GM19438 (cell line): ENCODE data around the gene GCH1.
"Not testable (repeated sequence)": the region's sequence is repeated elsewhere in the genome, so short reads cannot be mapped to it uniquely, and the experiment has no call there.

Source experiments
- ATAC-seq: cut with Tn5 transposase; IDR thresholded peaks from one replicate; pipeline ENCODE4 v1.9.1; 2021; ENCODE audit warnings: low read depth; ENCODE audit not compliant: unreplicated experiment

The GCH1 gene, protein sequence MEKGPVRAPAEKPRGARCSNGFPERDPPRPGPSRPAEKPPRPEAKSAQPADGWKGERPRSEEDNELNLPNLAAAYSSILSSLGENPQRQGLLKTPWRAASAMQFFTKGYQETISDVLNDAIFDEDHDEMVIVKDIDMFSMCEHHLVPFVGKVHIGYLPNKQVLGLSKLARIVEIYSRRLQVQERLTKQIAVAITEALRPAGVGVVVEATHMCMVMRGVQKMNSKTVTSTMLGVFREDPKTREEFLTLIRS

DNA sequence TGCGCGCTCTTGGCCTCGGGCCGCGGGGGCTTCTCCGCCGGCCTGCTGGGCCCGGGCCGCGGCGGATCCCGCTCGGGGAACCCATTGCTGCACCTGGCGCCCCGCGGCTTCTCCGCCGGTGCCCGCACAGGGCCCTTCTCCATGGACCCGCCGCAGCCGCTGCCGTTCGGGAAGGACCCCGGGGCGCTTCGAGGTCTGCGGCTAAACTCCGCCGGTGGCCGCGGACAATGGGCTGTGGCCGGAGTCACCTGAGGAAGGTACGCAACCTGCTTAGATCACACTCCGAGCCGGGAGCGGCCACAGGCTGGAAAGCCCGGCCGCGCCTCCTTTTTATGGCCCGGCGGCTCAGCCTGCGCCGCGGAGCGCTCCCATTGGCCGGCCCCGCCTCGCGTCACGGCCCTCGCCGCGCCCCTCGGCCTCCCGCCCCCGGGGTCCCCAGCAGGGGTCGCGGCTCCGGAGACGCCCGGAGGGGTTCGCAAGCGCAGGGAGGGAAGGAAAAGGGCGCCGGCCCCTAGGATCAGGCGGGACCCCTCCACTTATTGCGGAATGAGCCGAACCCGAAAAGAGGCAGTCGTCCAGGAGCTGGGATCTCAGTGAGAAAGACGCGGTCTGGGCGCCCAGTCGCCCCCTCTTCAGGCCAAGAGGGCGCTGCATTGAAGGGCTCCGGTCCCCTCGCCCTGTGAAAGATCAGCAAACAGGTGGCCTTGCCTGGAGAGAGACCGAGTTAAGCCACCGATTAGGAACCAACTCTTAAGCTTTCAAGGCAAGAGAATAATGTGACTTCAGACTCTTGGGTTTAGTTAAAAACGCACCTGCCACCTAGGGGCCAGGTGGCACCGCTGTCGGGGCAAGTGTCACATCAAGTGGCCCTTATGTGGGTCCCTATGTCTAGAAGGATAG, at the start of gene GCH1:
GCH1 (minus strand) TSS at position 306 of the 900 bp plus-strand sequence; CDS start at position 143, 163 bp downstream.
- peak; percentile 76 for ATAC-seq

DNA sequence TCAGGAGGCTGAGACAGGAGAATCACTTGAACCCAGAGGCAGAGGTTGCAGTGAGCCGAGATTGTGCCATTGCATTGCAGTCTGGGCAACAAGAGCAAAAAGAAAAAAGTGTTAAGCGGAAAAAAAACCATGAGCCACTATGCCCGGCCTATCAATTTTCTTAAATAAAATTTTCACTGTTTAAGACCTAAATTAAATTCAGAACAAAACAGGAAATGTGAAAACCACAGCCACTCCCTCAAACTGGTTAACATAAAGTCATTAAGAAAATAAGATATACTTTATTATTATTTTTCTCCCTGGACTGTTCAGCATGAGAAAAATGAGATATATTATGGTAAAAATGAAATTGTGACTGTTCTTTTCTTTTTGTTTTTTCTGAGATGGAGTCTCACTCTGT, 44.6 kb upstream of the GCH1 start:
- no peak for ATAC-seq

DNA sequence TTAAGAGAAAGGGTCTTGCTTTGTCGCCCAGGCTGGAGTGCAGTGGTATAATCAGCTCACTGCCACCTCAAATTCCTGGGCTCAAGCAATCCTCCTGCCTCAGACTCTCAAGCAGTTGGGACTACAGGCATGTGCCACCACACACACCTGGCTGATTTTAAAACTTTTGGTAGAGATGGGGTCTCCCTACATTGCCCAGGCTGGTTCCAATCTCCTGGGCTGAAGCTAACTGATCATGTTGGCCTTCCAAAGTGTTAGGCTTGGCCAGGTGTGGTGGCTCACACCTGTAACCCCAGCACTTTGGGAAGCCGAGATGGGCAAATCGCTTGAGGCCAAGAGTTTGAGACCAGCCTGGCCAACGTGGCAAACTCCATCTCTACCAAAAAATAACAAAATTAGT, 43.9 kb upstream of the GCH1 start:
- ATAC-seq: no peak

DNA sequence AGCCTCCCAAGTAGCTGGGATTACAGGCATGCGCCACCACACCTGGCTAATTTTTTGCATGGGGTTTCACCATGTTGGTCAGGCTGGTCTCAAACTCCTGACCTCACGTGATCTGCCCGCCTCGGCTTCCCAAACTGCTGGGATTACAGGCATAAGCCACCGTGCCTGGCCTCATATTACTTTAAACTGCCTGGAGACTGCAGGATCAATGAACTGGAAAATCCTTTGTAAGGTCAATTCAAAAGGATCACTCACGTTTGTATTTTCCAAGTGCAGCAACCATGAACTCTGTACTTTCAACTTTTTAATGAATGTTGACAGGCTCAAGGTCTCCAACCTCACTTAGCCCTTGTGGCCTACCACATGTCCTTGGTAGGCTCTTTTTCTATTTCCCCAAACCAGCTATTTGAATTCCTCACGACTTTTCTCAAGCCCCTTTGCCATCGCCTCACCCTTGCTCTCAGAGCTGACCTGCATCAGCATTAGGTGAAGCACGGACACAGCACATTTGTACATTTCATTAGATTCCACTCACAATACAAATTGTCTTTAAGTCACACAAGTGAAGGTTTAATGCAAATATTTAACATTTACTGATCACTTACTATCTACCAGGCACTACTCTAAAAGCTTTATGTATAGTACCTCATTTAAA, 42.2 kb upstream of the GCH1 start:
- ATAC-seq: no peak

DNA sequence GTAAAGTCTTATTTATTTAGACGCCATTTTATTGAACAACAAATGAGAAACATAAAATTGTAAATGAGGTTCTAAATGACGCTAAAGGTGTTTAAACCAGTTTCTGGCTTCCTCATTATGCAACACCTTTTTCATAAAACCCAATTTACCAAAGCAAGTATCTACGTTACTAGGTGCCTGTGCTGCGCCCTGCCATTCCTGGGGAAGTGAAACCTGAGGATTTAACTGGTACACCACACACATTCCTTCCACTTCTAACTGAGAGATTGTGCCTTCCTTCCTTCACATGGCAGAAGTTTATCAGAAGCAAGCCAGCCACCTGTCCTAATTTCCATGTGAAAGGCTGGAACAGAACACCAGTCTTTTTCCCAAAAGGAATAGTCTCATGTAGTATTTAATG, 40.3 kb upstream of the GCH1 start:
- no peak for ATAC-seq

DNA sequence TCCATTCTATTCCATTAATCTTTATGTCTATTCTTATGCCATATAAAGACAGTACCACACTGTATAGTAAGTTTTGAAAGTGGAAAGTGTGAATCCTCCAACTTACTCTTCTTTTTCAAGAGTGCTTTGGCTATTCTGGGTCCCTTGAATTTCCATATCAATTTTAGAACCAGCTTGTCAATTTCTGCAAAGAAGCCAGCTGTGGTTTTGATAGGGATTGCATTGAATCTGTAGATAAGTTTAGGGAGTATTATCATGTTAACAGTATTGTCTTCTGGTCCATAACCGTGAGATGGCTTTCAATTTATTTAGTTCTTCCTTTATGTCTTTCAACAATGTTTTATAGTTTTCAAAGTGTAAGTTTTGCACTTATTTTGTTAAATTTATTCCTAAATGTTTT, 34.2 kb upstream of the GCH1 start:
- no peak for ATAC-seq

DNA sequence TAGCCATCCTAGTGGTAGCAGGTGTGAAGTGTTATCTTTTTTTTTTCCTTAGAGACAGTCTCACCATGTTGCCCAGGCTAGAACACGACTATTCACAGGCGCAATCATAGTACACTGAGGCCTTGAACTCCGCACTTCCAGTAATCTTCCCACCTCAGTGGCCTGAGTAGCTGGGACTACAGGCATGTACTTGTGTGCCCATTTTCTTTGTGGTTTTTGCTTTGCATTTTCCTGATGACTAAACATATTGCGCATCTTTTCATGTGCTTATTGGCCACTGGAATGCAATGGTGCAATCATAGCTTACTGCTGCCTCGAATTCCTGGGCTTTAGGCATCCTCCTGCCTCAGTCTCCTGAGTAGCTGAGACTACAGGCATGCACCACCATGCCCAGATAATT, 33.3 kb upstream of the GCH1 start:
- no peak for ATAC-seq

DNA sequence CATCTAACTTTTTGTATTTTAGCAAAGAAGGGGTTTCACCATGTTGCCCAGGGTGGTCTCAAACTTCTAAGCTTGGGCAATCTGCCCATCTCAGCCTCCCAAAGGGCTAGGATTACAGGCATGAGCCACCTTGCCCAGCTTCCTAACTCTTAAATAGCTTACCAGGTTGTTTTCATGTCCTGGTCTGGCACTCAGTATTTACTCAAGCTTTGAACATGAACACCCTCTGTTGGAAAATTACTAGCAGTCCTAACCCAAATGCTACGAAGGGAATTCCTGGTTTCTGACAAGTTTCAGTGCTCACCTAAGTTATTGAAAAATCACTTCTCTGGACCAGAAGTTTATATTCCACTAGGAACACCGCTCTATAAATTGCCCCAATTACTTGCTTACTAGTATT, 32.5 kb upstream of the GCH1 start:
- no peak for ATAC-seq

DNA sequence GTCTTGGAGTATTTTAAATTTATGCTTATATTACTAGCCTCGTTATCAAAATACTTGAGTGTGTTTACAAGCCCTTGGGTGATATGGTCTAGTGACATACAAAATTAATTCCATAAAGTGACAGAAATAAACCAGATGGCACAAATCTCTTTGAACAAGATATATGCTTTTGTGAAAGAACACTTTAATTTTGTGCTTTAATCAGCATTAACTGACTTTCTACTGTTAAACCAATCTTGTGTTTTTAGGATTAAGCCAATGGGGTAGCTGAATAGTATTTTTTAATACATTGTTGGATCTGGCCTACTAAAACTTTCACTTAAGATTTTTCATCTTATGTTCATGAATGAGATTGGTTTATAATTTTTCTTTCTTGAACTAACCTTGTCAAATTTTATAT, 30.4 kb upstream of the GCH1 start:
- no peak for ATAC-seq

DNA sequence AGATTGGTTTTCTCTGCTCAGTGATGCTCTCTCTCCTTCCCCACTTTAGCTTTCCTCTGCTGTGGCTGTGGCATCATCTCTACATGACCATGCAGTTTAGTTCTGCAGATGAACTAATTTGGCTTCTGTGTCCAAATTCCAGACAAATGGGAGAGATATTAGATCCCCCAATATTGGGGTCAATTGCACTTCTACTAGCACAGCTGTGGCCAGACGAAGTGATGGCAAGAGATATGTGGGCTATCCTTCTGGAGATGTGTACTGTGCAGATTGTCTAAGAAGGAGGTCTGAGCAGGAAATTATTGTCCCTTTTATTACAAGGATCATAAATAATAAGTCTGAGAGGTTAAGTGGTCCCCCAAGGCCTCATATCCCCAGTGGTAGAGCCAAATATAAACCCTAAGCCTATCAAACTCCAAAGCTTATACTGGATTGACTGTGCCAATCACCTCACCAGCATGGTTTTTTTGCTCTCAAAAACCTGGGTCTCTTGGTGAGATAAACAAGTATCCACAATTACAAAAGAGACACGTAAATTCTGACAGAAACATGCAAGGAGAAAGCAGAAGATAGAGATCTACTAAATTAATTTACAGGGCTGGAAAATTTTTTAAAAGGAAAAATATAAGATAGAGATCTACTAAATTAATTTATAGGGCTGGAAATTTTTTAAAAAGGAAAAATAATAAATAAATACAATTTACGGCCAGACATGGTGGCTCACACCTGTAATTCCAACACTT, 29.1 kb upstream of the GCH1 start:
- ATAC-seq: no peak

DNA sequence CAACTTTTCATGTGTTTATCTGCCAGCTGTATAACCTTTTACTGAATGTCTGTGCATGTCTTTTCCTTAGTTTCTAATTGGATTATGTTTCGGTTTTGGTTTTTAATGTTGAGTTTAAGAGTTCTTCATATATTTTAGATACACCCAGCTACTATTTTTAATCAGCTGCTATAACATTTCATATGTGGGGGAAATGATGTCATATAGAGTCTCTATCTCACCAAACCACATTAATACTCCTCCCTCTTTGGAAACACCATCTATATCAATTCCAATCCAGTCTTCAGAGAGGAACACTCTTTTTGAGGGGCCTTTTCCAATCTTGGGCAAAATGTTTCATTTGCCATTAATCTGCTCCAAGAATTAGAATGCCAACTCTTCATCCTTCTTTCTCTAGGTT, 28.5 kb upstream of the GCH1 start:
- no peak for ATAC-seq

DNA sequence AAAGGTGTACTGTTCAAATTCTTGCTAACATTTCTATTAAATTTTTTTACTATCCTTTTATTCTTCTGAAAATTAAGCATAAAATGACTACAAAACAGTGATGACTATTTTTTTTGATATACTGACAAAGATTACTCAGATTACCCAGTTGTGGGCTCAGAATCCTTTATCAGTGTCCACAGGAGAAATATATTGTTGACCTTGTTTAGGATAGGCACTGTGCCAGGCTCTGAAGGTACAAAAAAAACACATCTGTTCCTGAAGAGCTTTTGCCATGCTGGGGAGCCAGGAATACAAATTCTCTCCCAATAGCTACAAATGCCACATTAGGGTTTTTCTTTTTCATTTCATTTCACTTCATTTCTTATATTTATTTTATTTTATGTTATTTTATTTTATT, 26.9 kb upstream of the GCH1 start:
- no peak for ATAC-seq

DNA sequence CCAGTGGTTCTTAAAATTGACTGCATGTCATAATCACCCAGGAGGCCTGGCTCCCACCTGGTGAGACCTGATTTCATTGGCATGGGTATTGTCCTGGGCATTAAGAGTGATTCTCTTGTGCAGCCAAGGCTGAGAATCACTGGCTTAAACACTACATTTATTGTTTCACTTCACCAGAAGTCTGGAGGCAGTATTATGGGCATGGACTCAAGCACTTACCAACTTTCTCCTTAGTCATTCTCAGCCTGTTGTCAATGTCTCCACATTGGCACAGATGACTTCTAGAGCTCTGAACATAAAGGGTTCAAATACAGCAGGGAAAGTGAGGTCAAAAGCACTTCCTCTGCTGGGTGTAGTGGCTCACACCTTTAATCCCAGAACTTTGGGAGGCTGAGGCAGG, 25.6 kb upstream of the GCH1 start:
- ATAC-seq: no peak

DNA sequence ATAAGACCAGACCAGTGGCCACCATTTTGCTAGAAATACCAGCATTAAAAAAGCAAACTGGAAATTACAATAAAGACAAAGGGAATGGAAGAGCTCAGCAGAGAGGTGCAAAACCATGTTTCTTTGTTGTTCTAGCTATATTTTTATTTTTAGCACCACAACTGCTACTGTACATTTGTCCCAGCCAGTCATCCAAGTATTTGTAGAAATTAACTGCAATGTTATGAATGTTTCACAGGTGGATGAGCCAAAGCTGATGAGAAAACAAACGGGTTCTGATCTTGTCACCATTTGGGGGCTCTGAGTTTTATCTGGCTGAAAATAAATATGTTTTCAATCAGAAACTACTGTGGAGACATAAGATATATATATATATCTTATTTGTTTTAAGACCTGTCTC, 24.9 kb upstream of the GCH1 start:
- no peak for ATAC-seq

DNA sequence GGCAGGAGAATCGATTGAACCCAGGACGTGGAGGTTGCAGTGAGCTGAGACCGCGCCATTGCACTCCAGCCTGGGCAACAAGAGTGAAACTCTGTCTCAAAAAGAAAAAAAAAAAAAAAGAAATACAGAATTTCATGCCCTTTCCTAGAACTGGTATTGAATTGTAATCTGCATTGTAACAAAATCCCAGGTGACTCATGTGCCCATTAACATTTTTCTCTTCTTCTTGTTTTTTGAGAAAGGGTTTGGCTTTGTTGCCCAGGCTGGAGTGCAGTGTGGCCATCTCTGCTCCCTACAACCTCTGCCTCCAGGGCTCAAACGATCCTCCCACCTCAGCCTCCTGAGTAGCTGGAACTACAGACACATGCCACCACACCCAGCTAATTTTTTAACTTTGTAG, 23.9 kb upstream of the GCH1 start:
- ATAC-seq: not testable (repeated sequence)

DNA sequence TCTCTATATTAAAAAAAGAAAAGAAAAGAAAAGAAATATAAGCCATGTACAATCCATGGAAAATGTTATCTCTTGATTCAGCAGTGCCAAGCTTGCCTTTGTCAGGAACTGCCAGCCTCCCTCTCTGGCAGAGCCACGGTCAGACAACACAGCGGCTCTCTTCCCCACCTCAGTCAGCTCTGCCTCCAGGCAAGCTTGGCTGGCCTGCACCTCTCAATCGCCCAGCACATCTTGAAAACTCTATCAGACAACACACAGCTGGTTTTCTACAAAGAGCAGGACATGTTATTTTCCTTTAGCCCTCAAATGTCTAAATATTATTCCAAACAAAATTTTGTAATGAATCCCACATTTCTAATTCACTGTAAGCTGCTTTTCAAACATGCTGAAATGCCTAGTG, 20.0 kb upstream of the GCH1 start:
- no peak for ATAC-seq

DNA sequence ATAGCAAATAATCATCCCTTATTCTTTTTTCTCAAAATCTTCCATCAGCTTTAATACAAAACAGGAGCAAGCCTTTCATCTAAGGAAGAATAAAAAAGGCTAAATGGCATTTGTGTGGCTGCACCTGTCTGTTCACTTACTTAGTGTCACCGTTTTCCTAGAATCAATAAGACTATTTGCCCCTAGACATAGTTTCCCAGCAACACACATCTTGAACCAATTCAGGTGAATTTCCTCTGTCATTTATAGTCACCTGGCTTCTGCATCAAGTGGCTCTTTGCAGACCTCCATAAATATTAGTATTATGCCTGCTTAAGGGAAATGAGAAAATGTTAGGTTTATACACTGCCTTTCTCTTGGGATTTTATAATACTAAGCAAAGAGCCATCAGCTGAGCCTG, 17.4 kb upstream of the GCH1 start:
- no peak for ATAC-seq

DNA sequence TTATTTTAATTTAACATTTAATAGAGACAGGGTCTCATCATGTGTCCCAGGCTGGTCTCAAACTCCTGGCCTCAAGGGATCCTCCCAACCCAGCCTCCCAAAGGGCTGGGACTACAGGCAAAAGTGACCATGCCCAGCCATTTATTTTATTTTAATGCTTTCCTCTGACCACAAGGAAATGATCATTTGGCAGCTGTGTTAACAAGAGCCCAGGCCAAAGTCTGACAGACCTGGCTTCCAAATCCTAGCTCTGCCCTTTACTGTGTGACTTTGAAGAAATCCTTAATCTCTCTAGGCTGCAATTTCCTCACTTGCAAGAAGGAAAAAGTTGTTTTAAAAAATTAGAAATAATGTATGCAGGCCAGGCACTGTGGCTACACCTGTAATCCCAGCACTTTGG, 16.7 kb upstream of the GCH1 start:
- no peak for ATAC-seq

DNA sequence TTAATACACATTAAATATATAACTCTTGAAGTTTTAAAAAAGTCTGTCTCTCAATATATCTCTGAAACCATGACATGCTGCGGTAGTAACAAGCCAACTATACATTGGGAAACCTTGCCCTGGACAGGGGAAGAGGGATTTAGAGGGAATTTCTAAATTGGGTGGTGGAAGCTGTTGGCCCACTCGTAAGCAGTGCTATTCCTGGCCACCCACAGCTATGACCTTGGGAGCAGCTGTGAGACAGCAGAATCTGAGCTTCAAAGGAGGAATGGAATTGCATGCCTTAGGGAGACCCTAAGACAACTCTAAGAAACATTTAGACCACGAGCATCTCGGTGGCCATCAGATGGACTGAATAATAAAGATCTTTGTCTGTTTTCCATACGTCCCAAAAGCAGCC, 15.8 kb upstream of the GCH1 start:
- no peak for ATAC-seq

DNA sequence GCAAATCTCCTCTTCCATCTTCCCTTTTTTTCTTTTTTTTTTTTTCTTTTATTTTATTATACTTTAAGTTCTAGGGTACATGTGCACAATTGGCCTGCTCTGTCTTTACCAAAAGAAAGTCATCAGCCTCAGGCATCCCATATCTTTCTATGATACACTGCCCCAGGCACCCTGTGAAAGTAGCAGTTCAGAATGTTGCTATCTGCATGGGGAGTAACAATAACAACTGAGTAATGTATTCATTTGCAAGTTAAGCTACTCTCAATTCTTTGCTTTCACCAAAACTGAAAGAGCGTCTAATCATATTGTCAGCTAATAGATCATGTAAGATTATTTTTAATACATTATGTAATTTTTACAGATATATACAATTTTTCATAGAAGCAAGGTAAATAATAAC, 13.5 kb upstream of the GCH1 start:
- no peak for ATAC-seq
